GM12873 (cell line): ENCODE data around the gene HOXD9.

Source experiments
- CTCF ChIP-seq: IDR thresholded peaks from 2 replicates; pipeline ENCODE4 v1.5.1; 2012; ENCODE audit warnings: low read depth, mild to moderate bottlenecking, moderate library complexity, low read length, control low read depth; ENCODE audit not compliant: insufficient read depth; ENCODE audit errors: missing control alignments

HOXD9 gene

DNA sequence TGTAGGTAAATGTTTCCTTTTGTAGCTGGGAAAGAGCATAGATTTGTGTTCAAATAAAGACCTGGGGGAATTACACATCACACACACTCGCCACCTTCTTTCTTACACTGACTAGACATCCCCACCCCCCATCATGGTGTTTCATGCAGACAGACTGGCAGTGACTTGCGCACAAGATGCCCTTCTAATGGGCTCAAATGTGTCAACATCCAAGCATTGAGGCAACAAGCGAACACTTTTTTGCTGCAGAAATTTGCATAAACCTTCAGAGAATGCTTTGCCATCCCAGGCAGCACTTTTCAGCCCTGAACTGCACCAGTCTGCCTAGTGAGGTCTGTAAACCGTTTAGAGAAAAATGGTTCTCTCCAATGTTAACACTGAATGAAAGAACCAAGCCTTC lies 11.5 kb downstream of the HOXD9 start:
- no peak for TF ChIP-seq CTCF

- TF ChIP-seq CTCF = no peak
Measured at GRCh38 chr2:176135035-176135440, 12.5 kb downstream of the HOXD9 start.

- TF ChIP-seq CTCF = no peak
Measured at GRCh38 chr2:176136374-176137251, 14.1 kb downstream of the HOXD9 start.

- no peak for TF ChIP-seq CTCF
Measured at GRCh38 chr2:176137252-176137580, 14.7 kb downstream of the HOXD9 start.

DNA sequence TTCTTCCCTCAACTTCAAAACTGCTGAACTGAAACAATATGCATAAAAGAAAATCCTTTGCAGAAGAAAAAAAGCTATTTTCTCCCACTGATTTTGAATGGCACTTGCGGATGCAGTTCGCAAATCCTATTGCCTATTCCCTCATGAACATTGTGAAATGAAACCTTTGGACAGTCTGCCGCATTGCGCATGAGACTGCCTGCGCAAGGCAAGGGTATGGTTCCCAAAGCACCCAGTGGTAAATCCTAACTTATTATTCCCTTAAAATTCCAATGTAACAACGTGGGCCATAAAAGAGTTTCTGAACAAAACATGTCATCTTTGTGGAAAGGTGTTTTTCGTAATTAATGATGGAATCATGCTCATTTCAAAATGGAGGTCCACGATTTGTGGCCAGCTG lies 15.4 kb downstream of the HOXD9 start:
- TF ChIP-seq CTCF = no peak

DNA sequence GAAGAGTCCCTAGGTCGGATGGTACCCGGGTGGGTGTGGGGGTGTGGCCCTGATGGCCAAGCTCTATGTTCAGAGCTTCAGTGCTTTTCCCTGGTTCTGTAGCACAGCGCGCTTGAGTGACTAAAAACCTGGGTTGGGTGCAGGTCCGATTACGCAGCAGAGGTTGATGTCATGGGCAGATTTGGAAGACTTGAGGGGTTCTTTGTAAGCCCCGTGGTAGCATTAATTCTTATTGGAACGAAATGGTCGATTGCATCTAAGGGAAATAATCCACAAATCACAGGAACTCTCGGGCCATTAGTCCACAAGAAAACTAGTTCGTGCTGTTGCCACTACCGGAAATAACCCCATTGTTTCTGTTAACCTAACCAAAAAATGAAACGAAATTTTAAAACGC lies 16.0 kb downstream of the HOXD9 start:
- TF ChIP-seq CTCF = no peak

DNA sequence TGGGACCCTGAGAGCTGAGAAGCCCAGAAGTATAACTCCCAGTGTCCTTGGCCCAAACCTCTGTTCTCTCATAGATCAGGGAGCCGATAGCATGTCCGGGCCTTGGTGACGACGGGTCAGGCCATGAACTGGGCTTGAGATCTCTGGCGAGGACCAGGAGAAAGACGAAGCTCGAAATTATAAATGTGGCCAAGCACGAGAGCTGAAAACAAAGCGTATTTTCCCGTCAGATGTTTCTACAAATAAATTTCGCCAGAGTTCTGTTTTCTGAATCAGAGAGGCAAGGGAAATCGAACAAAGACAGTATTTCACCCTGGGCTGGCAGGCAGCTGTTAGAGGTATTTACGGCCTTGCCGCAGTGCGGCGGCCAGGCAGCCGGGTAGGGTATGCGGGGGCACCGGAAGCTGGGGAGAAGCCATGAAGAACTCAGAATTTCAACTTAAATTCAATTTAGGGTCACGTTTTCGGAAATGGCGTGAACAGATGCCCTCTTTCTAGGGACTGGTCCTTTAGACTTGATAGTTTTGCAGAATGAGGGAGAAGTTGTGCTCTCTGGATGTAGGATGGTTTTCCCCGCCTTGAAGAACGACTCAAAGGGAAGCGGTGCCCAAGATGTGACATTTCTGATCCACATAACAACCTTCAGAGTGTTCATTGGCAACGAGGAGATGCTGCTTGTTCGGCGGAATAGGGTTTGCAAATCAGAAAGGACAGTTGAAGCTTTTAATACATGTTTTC lies 16.6 kb downstream of the HOXD9 start:
- TF ChIP-seq CTCF = no peak
